Uterus (tissue), 4 donors: ENCODE measurements around the gene KLK4. TPM values are rescaled to one million over a fixed set of nuclear protein-coding genes. Genes with fewer than 3 reads are reported as not detected.

Source experiments
- DNase-seq, 2 donors: peaks; one replicate each; pipeline ENCODE4 v3.0.0-alpha.2; 2019 to 2020
- H3K27ac ChIP-seq, 2 donors: fragments of 200-600 bp; sonication (generic); 1 replicate in 1 of 2; 2 replicates in 1 of 2; pipeline ENCODE4 v1.5.1; 2016 to 2018
- H3K27me3 ChIP-seq, 2 donors: fragments of 200-600 bp; sonication (generic); one replicate each; pipeline ENCODE4 v1.5.1; 2018 to 2019; ENCODE audit warnings: control low read depth in 1 of 2
- H3K36me3 ChIP-seq, 2 donors: fragments of 200-600 bp; sonication (generic); one replicate each; pipeline ENCODE4 v1.5.1; 2019; ENCODE audit warnings: control low read depth in 1 of 2
- H3K4me1 ChIP-seq, 2 donors: fragments of 200-600 bp; sonication (generic); one replicate each; pipeline ENCODE4 v1.5.1; 2018 to 2019; ENCODE audit warnings: control low read depth in 1 of 2
- H3K4me3 ChIP-seq, 2 donors: fragments of 200-600 bp; sonication (generic); 1 replicate in 1 of 2; 2 replicates in 1 of 2; pipeline ENCODE4 v1.5.1; 2018 to 2019; ENCODE audit warnings: mild to moderate bottlenecking in 1 of 2
- H3K9me3 ChIP-seq, 2 donors: fragments of 200-600 bp; sonication (generic); one replicate each; pipeline ENCODE4 v1.5.1; 2019; ENCODE audit warnings: control low read depth in 1 of 2
- CTCF ChIP-seq, 4 experiments: fragments of 200-600 bp in 2 of 4; fragments of 450-650 bp in 2 of 4; sonication (generic) in 2 of 4; IDR thresholded peaks; one replicate each; pipeline ENCODE4 v1.5.1; 2016 to 2019; ENCODE audit warnings: antibody characterized with exemption in 4 of 4, mild to moderate bottlenecking in 2 of 4, moderate library complexity in 1 of 4
- POLR2A ChIP-seq, 2 donors: fragments of 450-650 bp; IDR thresholded peaks; one replicate each; pipeline ENCODE4 v1.6.1; 2016; ENCODE audit warnings: antibody characterized with exemption in 2 of 2, mild to moderate bottlenecking in 1 of 2, moderate library complexity in 1 of 2
- intact Hi-C: fragments of 100-400 bp; cut with DNase I; formaldehyde crosslinking; loops from one replicate; pipeline ENCODE4 v1.15.1; 2023; ENCODE audit warnings: low total_unique reads
- total RNA-seq, 4 donors: library from RNA; depleted of rRNA in 3 of 4; stranded (reverse); fragments of >200 nt in 3 of 4; gene quantifications; one replicate each; pipeline versions ENCODE4 v1.1.0 to v1.2.4, GENCODE V29; 2014 to 2023
- donor health status: DM: yes; HTN: yes; CAD: no.

KLK4 gene
- total RNA-seq, 4 donors from 2014 or later = 3.4 TPM; not detected in 3

- no peak for DNase-seq
- intact Hi-C loops = no loop called here
- H3K4me3 ChIP-seq = no peak overlapping the region
- no peaks in the 10 kb centered on the region for H3K36me3 ChIP-seq
- no peak overlapping the region for H3K27ac ChIP-seq
- H3K27me3 ChIP-seq = no peaks in the 10 kb centered on the region
- H3K4me1 ChIP-seq = no peaks in the 10 kb centered on the region
- no peak for TF ChIP-seq CTCF (IDR thresholded peaks at IDR 0.05)
- TF ChIP-seq POLR2A (IDR thresholded peaks at IDR 0.05) = no peak
- H3K9me3 ChIP-seq = no peaks in the 10 kb centered on the region
These were observed 34.7 kb downstream of the KLK4 start for GRCh38 chr19:50876456-50876855.

GRCh38 chr19:50875795-50876422 is 35.3 kb downstream of the KLK4 start:
- intact Hi-C loops = no loop called here
- TF ChIP-seq CTCF (IDR thresholded peaks at IDR 0.05) (no peak), POLR2A (IDR thresholded peaks at IDR 0.05) (no peak)
- no peaks in the 10 kb centered on the region for H3K27me3 ChIP-seq
- no peaks in the 10 kb centered on the region for H3K9me3 ChIP-seq
- no peaks in the 10 kb centered on the region for H3K4me1 ChIP-seq
- H3K4me3 ChIP-seq = no peak overlapping the region
- no peaks in the 10 kb centered on the region for H3K36me3 ChIP-seq
- no peak overlapping the region for H3K27ac ChIP-seq
- DNase-seq = no peak

GRCh38 chr19:50874211-50874610 is 37.0 kb downstream of the KLK4 start:
- H3K4me3 ChIP-seq = no peak overlapping the region
- H3K4me1 ChIP-seq = no peaks in the 10 kb centered on the region
- H3K27ac ChIP-seq = no peak overlapping the region
- no peaks in the 10 kb centered on the region for H3K9me3 ChIP-seq
- DNase-seq = no peak
- no peaks in the 10 kb centered on the region for H3K36me3 ChIP-seq
- intact Hi-C loops = no loop called here
- TF ChIP-seq POLR2A (IDR thresholded peaks at IDR 0.05) (no peak), CTCF (IDR thresholded peaks at IDR 0.05) (no peak)
- H3K27me3 ChIP-seq = no peaks in the 10 kb centered on the region

- intact Hi-C loops = no loop called here
- no peak for DNase-seq
- H3K27ac ChIP-seq = no peak within 1 kb of the TSS
- TF ChIP-seq POLR2A (IDR thresholded peaks at IDR 0.05) (no peak), CTCF (IDR thresholded peaks at IDR 0.05) (no peak)
- H3K27me3 ChIP-seq = no peaks in the 10 kb centered on the region
- no peak within 1 kb of the TSS for H3K4me3 ChIP-seq
- no peaks in the 10 kb centered on the region for H3K4me1 ChIP-seq
- H3K36me3 ChIP-seq = no peaks in the 10 kb centered on the region
- no peaks in the 10 kb centered on the region for H3K9me3 ChIP-seq
These were observed 38.1 kb downstream of the KLK4 start, which contains the start of gene KLK2 for GRCh38 chr19:50873056-50873455. Gene KLK2, plus strand, starts transcription at chr19:50873439. Its CDS starts 35 bp downstream, at chr19:50873474.

- TF ChIP-seq POLR2A (IDR thresholded peaks at IDR 0.05) (no peak), CTCF (IDR thresholded peaks at IDR 0.05) (no peak)
- Histone ChIP-seq H3K4me1 (no peaks in the 10 kb centered on the region), H3K36me3 (no peaks in the 10 kb centered on the region), H3K27ac (no peak overlapping the region), H3K9me3 (no peaks in the 10 kb centered on the region), H3K27me3 (no peaks in the 10 kb centered on the region), H3K4me3 (no peak overlapping the region)
- DNase-seq = no peak
- intact Hi-C loops = no loop called here
These were observed 40.6 kb downstream of the KLK4 start for GRCh38 chr19:50870417-50871089.
